Mammary epithelial cell (primary cell): ENCODE results near the gene THBD.

Experiments used
- CTCF ChIP-seq, 2 donors: IDR thresholded peaks in 1 of 2; conservative IDR thresholded peaks in 1 of 2; 2 replicates each; pipeline ENCODE4 v1.5.1; 2011 to 2012; ENCODE audit warnings: inconsistent platforms in 2 of 2, low read length in 2 of 2, mild to moderate bottlenecking in 2 of 2, control low read depth in 1 of 2, low read depth in 1 of 2; ENCODE audit not compliant: insufficient read depth in 1 of 2; ENCODE audit errors: extremely low read depth in 1 of 2
- EZH2 ChIP-seq: IDR thresholded peaks from 2 replicates; pipeline ENCODE4 v1.6.1; 2012; ENCODE audit warnings: low read length, inconsistent platforms, borderline replicate concordance

GRCh38 chr20:23084845-23085365 is 35.4 kb upstream of the THBD start:
- TF ChIP-seq CTCF (conservative IDR thresholded peaks at IDR 0.05 in 1 of 2, IDR thresholded peaks at IDR 0.05 in 1 of 2; ENCODE audit: extremely low read depth in 1 of 2, insufficient read depth in 1 of 2, low read depth in 1 of 2, low read length in 2 of 2) (no peak), EZH2 (no peak)
